ENCODE results near the gene OR2S2. TPM values are rescaled to one million over a fixed set of nuclear protein-coding genes. Genes with fewer than 3 reads are reported as not detected.

OR2S2 gene
- total and polyA plus RNA-seq, 2 donors (not counting 3 experiments of a cell fraction or from before 2014, with no cell fraction given): not detected

GRCh38 chr9:35929453-35929718 lies 28.6 kb downstream of the OR2S2 start:
- dilution Hi-C loops (cut with MboI; ENCODE audit: extremely low pct_ligation_motif_present, low sequenced_read_pairs) (no loop called here), intact Hi-C loops (cut with micrococcal nuclease) (loop anchor here (2.0 kb wide), 1 partner anchor 15 kb away; no protein-coding TSS in a partner anchor)
- no TSS peak for BruUV-seq (replicated peaks)
- no peaks in the 10 kb centered on the region for H3K79me2 ChIP-seq (ENCODE audit: control insufficient read depth, insufficient read depth, low read length)
- H3K9me3 ChIP-seq (replicated peaks; ENCODE audit: control insufficient read depth, insufficient read depth, low read length): no peaks in the 10 kb centered on the region
- no peak overlapping the region for H3K27ac ChIP-seq (ENCODE audit: insufficient read depth, low read depth, low read length)
- FAIRE-seq (no peak), DNase-seq (ENCODE audit: low read depth, low spot score) (no peak)
- peak overlapping the region; percentile 35 for H2AFZ ChIP-seq (ENCODE audit: low read depth, low read length)
- H3K9ac ChIP-seq (replicated peaks; ENCODE audit: extremely low read depth, insufficient read depth, low read length): no peak overlapping the region
- no peaks in the 10 kb centered on the region for H3K27me3 ChIP-seq (ENCODE audit: control insufficient read depth in 2 of 2, insufficient read depth in 2 of 2, low read length in 2 of 2)
- H3K36me3 ChIP-seq (ENCODE audit: control insufficient read depth in 2 of 2, extremely low read depth in 1 of 2, insufficient read depth in 2 of 2, low read length in 2 of 2): no peaks in the 10 kb centered on the region
- no peaks in the 10 kb centered on the region for H4K20me1 ChIP-seq (replicated peaks; ENCODE audit: control insufficient read depth, extremely low read depth, insufficient read depth, low read length)
- ChIA-PET CTCF (interaction anchor here (1.9 kb wide), 1 partner anchor 25 kb away, joined by 4 read pairs; no protein-coding TSS in a partner anchor), POLR2A (no interaction called here)
- H3K4me2 ChIP-seq (ENCODE audit: insufficient read depth, low read length): no peak overlapping the region
- no peaks in the 10 kb centered on the region for H3K9me1 ChIP-seq (replicated peaks; ENCODE audit: control insufficient read depth, extremely low read depth, insufficient read depth, low read length)
- no peak for TF ChIP-seq MYC (IDR thresholded peaks at IDR 0.05; ENCODE audit: low read depth, low read length)
- TF ChIP-seq CTCF (IDR thresholded peaks at IDR 0.05; ENCODE audit: extremely low read depth in 1 of 2, insufficient read depth in 1 of 2, low read depth in 1 of 2, low read length in 2 of 2): no peak
- no peak for TF ChIP-seq EZH2 (IDR thresholded peaks at IDR 0.05; ENCODE audit: borderline replicate concordance, low read depth, low read length, severe bottlenecking)
- TF ChIP-seq, protein P1, sequence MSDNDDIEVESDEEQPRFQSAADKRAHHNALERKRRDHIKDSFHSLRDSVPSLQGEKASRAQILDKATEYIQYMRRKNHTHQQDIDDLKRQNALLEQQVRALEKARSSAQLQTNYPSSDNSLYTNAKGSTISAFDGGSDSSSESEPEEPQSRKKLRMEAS (IDR thresholded peaks at IDR 0.05; ENCODE audit: insufficient read depth, insufficient read length): no peak
- TF ChIP-seq GATA2 (IDR thresholded peaks at IDR 0.05; ENCODE audit: insufficient read depth, insufficient read length, low read depth, low read length): no peak
- TF ChIP-seq JUN (IDR thresholded peaks at IDR 0.05; ENCODE audit: borderline replicate concordance, insufficient read depth, insufficient read length, low read depth): no peak
- no peak overlapping the region for H3K4me3 ChIP-seq (replicated peaks in 1 of 3; ENCODE audit: insufficient read depth in 1 of 3, low read depth in 1 of 3, low read length in 3 of 3)
- peaks cover 9% of the 10 kb centered on the region for H3K4me1 ChIP-seq (ENCODE audit: control insufficient read depth, extremely low read depth, insufficient read depth, low read length)

Measured in endothelial cell of umbilical vein (primary cell).